C4-2B (cell line): ENCODE results near the gene TMEM178B.

Experiments
- CTCF ChIP-seq: fragments of 450-650 bp; conservative IDR thresholded peaks from 2 replicates; pipeline ENCODE4 v1.5.1; 2017; ENCODE audit warnings: mild to moderate bottlenecking
- ZFX ChIP-seq: fragments of 450-650 bp; IDR thresholded peaks from 2 replicates; pipeline ENCODE4 v1.6.1; 2017

GRCh38 chr7:141304291-141304690, 230.4 kb downstream of the TMEM178B start:
- TF ChIP-seq CTCF (no peak), ZFX (no peak)
